Measurements from ENCODE around the gene CNOT3. TPM values are rescaled to one million over a fixed set of nuclear protein-coding genes. Genes with fewer than 3 reads are reported as not detected.

Gene CNOT3
- total RNA-seq, 1 experiment from 2014 or later, result 91.2 TPM

DNA sequence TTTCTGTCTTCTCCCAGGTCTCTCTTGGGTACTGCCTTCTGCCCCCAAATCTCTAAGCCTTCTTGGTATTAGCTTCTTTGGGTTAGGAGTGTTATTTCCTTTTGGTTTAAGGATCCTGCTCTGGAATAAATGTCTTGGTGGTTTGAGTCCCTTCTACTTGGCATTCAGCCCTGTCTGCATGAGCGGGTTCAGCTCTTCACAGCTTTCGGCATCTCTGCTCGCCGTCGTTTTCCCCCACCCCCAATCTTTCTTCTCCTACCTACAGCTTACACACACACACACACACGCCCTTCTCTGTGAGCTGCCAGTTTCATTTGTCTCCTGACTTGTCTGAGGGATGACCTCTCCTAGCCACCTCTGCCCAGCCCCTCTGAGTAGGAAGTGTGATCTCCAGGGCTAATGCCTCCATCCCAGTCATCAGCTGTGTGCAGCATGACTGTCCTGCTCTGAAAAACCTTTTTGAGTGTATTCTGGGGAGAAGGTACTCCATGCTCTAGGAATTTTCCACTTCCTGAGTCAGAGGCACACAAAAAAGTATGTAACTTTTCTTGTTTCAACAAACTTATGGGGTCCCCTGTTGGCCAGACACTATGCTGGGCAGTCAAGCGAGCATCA, 4.7 kb downstream of the CNOT3 start:
- no peak overlapping the region for H3T11ph ChIP-seq (ENCODE audit: low read length)
- H3K23ac ChIP-seq (ENCODE audit: insufficient read length, low read depth, low read length), result no peak overlapping the region
- no peaks in the 10 kb centered on the region for H3K4me1 ChIP-seq (ENCODE audit: insufficient read depth, low read length)
- H2BK15ac ChIP-seq (ENCODE audit: low read depth, low read length), result no peak overlapping the region
- H3K27ac ChIP-seq (ENCODE audit: insufficient read length, low read depth, low read length), result no peak overlapping the region
- H3K9me3 ChIP-seq (ENCODE audit: control insufficient read depth, low read depth, low read length), result no peaks in the 10 kb centered on the region
- H4K20me1 ChIP-seq (ENCODE audit: control insufficient read depth, insufficient read depth, insufficient read length), result no peaks in the 10 kb centered on the region
- no peak overlapping the region for H4K8ac ChIP-seq (replicated peaks; ENCODE audit: insufficient read length, low read depth, low read length)
- no peaks in the 10 kb centered on the region; a peak in 2 of 5 replicates for H3K9me3 Mint-ChIP-seq
- no peak overlapping the region for H2BK12ac ChIP-seq (ENCODE audit: insufficient read length, low read depth, low read length)
- no peak overlapping the region for H2BK120ac ChIP-seq (ENCODE audit: low read depth, low read length, poor library complexity, severe bottlenecking)
- TF ChIP-seq, protein P1, sequence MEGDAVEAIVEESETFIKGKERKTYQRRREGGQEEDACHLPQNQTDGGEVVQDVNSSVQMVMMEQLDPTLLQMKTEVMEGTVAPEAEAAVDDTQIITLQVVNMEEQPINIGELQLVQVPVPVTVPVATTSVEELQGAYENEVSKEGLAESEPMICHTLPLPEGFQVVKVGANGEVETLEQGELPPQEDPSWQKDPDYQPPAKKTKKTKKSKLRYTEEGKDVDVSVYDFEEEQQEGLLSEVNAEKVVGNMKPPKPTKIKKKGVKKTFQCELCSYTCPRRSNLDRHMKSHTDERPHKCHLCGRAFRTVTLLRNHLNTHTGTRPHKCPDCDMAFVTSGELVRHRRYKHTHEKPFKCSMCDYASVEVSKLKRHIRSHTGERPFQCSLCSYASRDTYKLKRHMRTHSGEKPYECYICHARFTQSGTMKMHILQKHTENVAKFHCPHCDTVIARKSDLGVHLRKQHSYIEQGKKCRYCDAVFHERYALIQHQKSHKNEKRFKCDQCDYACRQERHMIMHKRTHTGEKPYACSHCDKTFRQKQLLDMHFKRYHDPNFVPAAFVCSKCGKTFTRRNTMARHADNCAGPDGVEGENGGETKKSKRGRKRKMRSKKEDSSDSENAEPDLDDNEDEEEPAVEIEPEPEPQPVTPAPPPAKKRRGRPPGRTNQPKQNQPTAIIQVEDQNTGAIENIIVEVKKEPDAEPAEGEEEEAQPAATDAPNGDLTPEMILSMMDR (conservative IDR thresholded peaks at IDR 0.05), result no peak
- no peak overlapping the region for H2AFZ ChIP-seq (ENCODE audit: low read length)
- H2AK5ac ChIP-seq (ENCODE audit: insufficient read length, low read length), result no peak overlapping the region
- peaks cover 24% of the 10 kb centered on the region; the same call in 1 of the 2 replicates for H3K79me2 ChIP-seq (ENCODE audit: insufficient read depth, low read length)
- no peak overlapping the region for H3K14ac ChIP-seq (ENCODE audit: insufficient read depth, low read length)
- H3K18ac ChIP-seq (ENCODE audit: insufficient read length, low read depth, low read length), result no peak overlapping the region
- no peak overlapping the region for H3K4me2 ChIP-seq (ENCODE audit: insufficient read depth, insufficient read length, low read length)
- H3K27me3 ChIP-seq (ENCODE audit: insufficient read depth, low read length), result no peaks in the 10 kb centered on the region
- H4K5ac ChIP-seq (ENCODE audit: insufficient read length, low read depth, low read length), result no peak overlapping the region
- H3K79me1 ChIP-seq (ENCODE audit: insufficient read depth, low read depth, low read length, poor library complexity, severe bottlenecking), result peaks cover 13% of the 10 kb centered on the region
- WGBS (ENCODE audit: extremely low coverage, insufficient read length, low lambda C conversion rate), result no CpG with 5 or more reads among the region's 7 CpGs
- no peak overlapping the region for H2BK20ac ChIP-seq (ENCODE audit: low read depth, low read length, poor library complexity, severe bottlenecking)
- no peak overlapping the region for H3K4ac ChIP-seq (ENCODE audit: low read depth, low read length)
- H3K27ac Mint-ChIP-seq, result no peak overlapping the region; a peak in 1 of 7 replicates
- H3K4me1 Mint-ChIP-seq, result peaks cover 23 to 25% of the 10 kb centered on the region in 2 experiments
- no peak overlapping the region for H2BK5ac ChIP-seq (ENCODE audit: insufficient read length, low read length)
- H4K91ac ChIP-seq (ENCODE audit: insufficient read length, low read depth, low read length), result no peak overlapping the region
- peaks cover 66 to 82% (median 72%) of the 10 kb centered on the region in 3 experiments for H3K36me3 Mint-ChIP-seq (ENCODE audit: insufficient read depth in 1 of 3, low read depth in 3 of 3)
- no peak overlapping the region for H3K4me3 Mint-ChIP-seq
- H3K23me2 ChIP-seq (ENCODE audit: insufficient read length, low read depth, low read length, poor library complexity, severe bottlenecking), result no peaks in the 10 kb centered on the region
- H3K56ac ChIP-seq (ENCODE audit: insufficient read length, low read depth, low read length), result no peak overlapping the region
- 0 out of 2 replicates have a peak, but pooled peaks cover 1% of the 10 kb centered on the region for H3K27me3 Mint-ChIP-seq (ENCODE audit: low read depth)
- no peak for DNase-seq
- H3K9ac ChIP-seq (ENCODE audit: extremely low read depth, insufficient read length, low read length), result no peak overlapping the region

Measured in H9 (cell line).